Prostate gland (tissue), 2 donors: ENCODE data around the gene CCDC92. TPM values are rescaled to one million over a fixed set of nuclear protein-coding genes. Genes with fewer than 3 reads are reported as not detected.

Experiments used
- DNase-seq: peaks from one replicate; pipeline ENCODE4 v3.0.0-alpha.2; 2019; ENCODE audit warnings: low spot score
- H3K27ac ChIP-seq, 2 donors: fragments of 200-600 bp; sonication (generic); 2 replicates each; pipeline ENCODE4 v1.5.1; 2017 to 2019
- H3K27me3 ChIP-seq: fragments of 200-600 bp; sonication (generic); replicated peaks from 2 replicates; pipeline ENCODE4 v1.5.1; 2019; ENCODE audit not compliant: insufficient read depth
- H3K36me3 ChIP-seq, 2 donors: fragments of 200-600 bp; sonication (generic); 1 replicate in 1 of 2; 2 replicates in 1 of 2; pipeline versions ENCODE4 v1.5.1 to v1.8.1; 2017 to 2019
- H3K4me1 ChIP-seq: fragments of 200-600 bp; sonication (generic); replicated peaks from 2 replicates; pipeline ENCODE4 v1.5.1; 2019
- H3K4me3 ChIP-seq, 2 donors: fragments of 200-600 bp; sonication (generic); 2 replicates each; pipeline ENCODE4 v1.5.1; 2017 to 2019
- H3K9me3 ChIP-seq: fragments of 200-600 bp; sonication (generic); 2 replicates; pipeline ENCODE4 v1.5.1; 2017
- POLR2A ChIP-seq: fragments of 450-650 bp; IDR thresholded peaks from one replicate; pipeline ENCODE4 v1.6.1; 2016; ENCODE audit warnings: antibody characterized with exemption, mild to moderate bottlenecking
- POLR2AphosphoS5 ChIP-seq: sonication (generic); formaldehyde crosslinking; IDR thresholded peaks from one replicate; pipeline ENCODE4 v1.6.1; 2017; ENCODE audit warnings: antibody characterized with exemption
- WGBS: methylation state at CpG from one replicate; pipeline ENCODE4 v1.1.5; 2018; 5-methylcytosine and 5-hydroxymethylcytosine counted together
- intact Hi-C: fragments of 100-400 bp; cut with DNase I; formaldehyde crosslinking; loops from one replicate; pipeline ENCODE4 v1.14.2; 2022
- total RNA-seq, 2 donors: library from RNA; depleted of rRNA; stranded (reverse); fragments of >200 nt; gene quantifications; one replicate each; pipeline ENCODE4 v1.1.0, GENCODE V29; 2016
- TF ChIP-seq, protein P1 (sequence below), 4 experiments: fragments of 200-600 bp in 2 of 4; fragments of 450-650 bp in 2 of 4; sonication (generic) in 2 of 4; IDR thresholded peaks; 1 replicate in 3 of 4; 2 replicates in 1 of 4; pipeline ENCODE4 v1.5.1; 2016 to 2019; ENCODE audit warnings: antibody characterized with exemption in 4 of 4, mild to moderate bottlenecking in 2 of 4, moderate library complexity in 2 of 4

Gene CCDC92
- total RNA-seq, 2 donors from 2014 or later, result 22.4 to 42.9 TPM

DNA sequence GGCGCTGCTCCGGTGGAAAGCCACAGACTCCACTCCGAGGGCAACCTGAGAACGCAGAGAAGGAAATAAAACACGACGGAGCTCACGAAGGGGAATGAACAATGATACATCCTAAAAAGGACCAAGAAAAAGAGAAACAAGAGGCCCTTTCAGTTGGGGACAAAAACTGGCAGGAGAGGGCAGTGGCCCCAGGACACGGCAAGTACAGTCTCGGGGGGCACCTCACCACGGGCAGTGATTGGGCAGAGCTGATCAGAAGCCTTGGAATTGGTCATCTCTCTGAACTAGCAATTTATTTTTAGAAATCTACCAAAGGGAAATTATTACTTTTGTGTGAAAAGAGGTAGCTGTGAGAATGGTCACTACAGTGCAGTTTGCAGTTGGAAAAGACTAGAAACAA, 27.9 kb downstream of the CCDC92 start:
- Histone ChIP-seq H3K36me3 (peaks cover 0 to 3% of the 10 kb centered on the region in 2 donors), H3K4me3 (no peak overlapping the region), H3K27ac (no peak overlapping the region), H3K4me1 (no peaks in the 10 kb centered on the region), H3K9me3 (no peaks in the 10 kb centered on the region), H3K27me3 (no peaks in the 10 kb centered on the region)
- no peak for TF ChIP-seq POLR2AphosphoS5
- TF ChIP-seq, protein P1, sequence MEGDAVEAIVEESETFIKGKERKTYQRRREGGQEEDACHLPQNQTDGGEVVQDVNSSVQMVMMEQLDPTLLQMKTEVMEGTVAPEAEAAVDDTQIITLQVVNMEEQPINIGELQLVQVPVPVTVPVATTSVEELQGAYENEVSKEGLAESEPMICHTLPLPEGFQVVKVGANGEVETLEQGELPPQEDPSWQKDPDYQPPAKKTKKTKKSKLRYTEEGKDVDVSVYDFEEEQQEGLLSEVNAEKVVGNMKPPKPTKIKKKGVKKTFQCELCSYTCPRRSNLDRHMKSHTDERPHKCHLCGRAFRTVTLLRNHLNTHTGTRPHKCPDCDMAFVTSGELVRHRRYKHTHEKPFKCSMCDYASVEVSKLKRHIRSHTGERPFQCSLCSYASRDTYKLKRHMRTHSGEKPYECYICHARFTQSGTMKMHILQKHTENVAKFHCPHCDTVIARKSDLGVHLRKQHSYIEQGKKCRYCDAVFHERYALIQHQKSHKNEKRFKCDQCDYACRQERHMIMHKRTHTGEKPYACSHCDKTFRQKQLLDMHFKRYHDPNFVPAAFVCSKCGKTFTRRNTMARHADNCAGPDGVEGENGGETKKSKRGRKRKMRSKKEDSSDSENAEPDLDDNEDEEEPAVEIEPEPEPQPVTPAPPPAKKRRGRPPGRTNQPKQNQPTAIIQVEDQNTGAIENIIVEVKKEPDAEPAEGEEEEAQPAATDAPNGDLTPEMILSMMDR (IDR thresholded peaks at IDR 0.05), result no peak
- no peak for TF ChIP-seq POLR2A
- intact Hi-C loops, result no loop called here
- DNase-seq, result no peak
- 90% methylated on average over 10 of the region's 10 CpGs for WGBS

DNA sequence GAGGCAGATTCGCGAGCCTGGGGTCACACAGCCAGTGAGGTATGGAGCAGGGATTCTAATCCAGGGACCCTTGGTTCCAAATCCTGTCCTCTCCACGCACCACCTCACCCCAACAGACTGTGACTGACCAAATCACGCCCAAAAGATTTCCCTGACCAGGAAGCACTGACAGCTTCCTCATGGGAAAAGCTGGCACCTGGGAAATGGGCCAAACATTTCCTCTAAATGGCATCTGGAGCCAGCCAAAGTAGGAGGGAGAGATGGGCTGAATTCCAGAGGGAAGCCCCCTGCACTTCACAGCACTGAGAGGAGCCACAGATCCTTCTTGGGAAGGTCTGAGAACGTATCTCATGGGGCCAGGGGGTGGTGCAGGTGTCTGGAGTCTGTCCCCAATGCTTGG, 28.8 kb downstream of the CCDC92 start:
- intact Hi-C loops, result no loop called here
- no peak overlapping the region for H3K27ac ChIP-seq
- H3K9me3 ChIP-seq, result no peaks in the 10 kb centered on the region
- H3K4me3 ChIP-seq, result no peak overlapping the region
- TF ChIP-seq POLR2A (no peak), POLR2AphosphoS5 (no peak)
- TF ChIP-seq, protein P1 (IDR thresholded peaks at IDR 0.05), result no peak
- H3K4me1 ChIP-seq, result no peaks in the 10 kb centered on the region
- H3K27me3 ChIP-seq, result no peaks in the 10 kb centered on the region
- peaks cover 0 to 3% of the 10 kb centered on the region in 2 donors for H3K36me3 ChIP-seq
- 89% methylated on average over 5 of the region's 5 CpGs for WGBS
- no peak for DNase-seq

DNA sequence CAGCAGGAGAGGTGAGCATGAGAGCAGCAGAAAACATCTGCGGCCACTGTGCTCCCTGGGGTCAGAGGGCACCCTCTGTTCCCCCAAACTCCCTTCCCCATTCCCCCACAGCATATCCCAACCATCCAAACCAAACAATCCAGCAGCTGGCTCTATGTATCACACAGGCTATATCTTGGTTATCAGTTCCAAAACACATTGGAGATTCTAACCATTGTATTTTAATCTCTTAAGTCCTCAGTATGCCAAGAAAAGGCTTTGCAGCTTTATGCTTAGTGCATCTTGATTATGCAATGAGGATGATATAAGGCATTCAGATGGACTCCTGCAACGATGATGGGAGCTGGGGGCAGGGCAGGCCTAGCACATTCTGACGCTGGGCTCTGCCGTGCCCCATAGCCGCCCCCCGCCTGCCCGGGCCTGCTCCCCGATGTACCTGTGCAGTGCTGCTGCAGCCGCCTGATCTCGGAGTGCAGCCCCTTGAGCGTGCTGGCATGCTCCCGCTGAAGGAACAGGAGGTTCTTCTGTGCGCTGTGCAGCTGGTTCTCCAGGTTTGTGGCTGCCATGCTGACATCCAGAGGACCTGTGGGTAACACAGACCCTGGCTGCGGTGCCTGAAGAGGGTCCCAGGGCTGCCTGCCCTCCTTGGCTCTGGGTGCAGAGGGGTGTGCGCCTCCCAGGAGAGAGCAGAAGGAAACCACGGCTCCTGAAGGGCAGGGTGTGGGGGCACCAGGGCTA, 29.6 kb downstream of the CCDC92 start:
- Histone ChIP-seq H3K4me1 (no peaks in the 10 kb centered on the region), H3K36me3 (peaks cover 0 to 3% of the 10 kb centered on the region in 2 donors), H3K4me3 (no peak overlapping the region), H3K9me3 (no peaks in the 10 kb centered on the region), H3K27me3 (no peaks in the 10 kb centered on the region), H3K27ac (no peak overlapping the region)
- TF ChIP-seq, protein P1 (IDR thresholded peaks at IDR 0.05), result no peak
- TF ChIP-seq POLR2A, result no peak
- TF ChIP-seq POLR2AphosphoS5, result no peak
- intact Hi-C loops, result no loop called here
- WGBS, result 94% methylated on average over 16 of the region's 16 CpGs
- no peak for DNase-seq

DNA sequence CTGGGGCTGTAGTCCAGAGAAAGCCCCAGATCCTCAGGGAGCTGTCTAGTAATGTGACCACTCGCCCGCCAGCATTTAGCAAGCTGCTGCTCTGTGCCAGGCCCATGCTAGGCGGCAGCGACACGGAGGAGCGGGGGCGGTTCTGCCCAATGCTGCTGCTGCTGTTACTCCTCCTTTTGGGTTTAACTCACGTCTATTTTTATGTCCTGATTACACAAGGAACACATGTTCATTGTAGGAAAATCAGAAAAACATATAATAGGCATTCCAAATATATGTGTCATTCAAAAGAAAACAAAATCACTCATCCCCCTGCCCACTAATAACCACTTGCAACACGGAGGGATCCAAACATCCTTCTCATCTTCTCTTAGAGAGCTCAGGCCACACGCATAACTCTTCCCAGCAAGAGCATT, 30.4 kb downstream of the CCDC92 start:
- peaks cover 0 to 3% of the 10 kb centered on the region in 2 donors for H3K36me3 ChIP-seq
- TF ChIP-seq, protein P1 (IDR thresholded peaks at IDR 0.05), result no peak
- TF ChIP-seq POLR2A (no peak), POLR2AphosphoS5 (no peak)
- intact Hi-C loops, result no loop called here
- H3K9me3 ChIP-seq, result no peaks in the 10 kb centered on the region
- H3K27me3 ChIP-seq, result no peaks in the 10 kb centered on the region
- 93% methylated on average over 10 of the region's 10 CpGs for WGBS
- DNase-seq, result no peak
- no peak overlapping the region for H3K4me3 ChIP-seq
- H3K4me1 ChIP-seq, result no peaks in the 10 kb centered on the region
- H3K27ac ChIP-seq, result no peak overlapping the region
